ENCODE measurements around the gene BCAS3. TPM values are rescaled to one million over a fixed set of nuclear protein-coding genes. Genes with fewer than 3 reads are reported as not detected.

BCAS3 gene
- total RNA-seq, 2 donors from 2014 or later: 28.0 to 37.7 TPM

GRCh38 chr17:61335845-61336655, 658.4 kb downstream of the BCAS3 start:
- no peak for DNase-seq
- H3K27ac Mint-ChIP-seq: no peak overlapping the region
- H3K27ac ChIP-seq (ENCODE audit: low read depth, low read length): no peak overlapping the region
- no peaks in the 10 kb centered on the region for H3K36me3 ChIP-seq (ENCODE audit: control insufficient read depth, insufficient read depth, low read length)
- peaks cover 3% of the 10 kb centered on the region for H3K4me1 ChIP-seq (ENCODE audit: control insufficient read depth, insufficient read depth, low read length)
- no peak overlapping the region for H3K9ac ChIP-seq (ENCODE audit: extremely low read depth, low read length, poor library complexity, severe bottlenecking)
- peaks cover 17% of the 10 kb centered on the region for H3K4me1 Mint-ChIP-seq
- no peaks in the 10 kb centered on the region for H3K36me3 Mint-ChIP-seq (ENCODE audit: low read depth)
- H3K27me3 ChIP-seq (ENCODE audit: control insufficient read depth, insufficient read depth, low read length, poor library complexity, severe bottlenecking): no peaks in the 10 kb centered on the region
- H3K4me3 ChIP-seq (ENCODE audit: low read length): no peak overlapping the region
- no peak for TF ChIP-seq CTCF (conservative IDR thresholded peaks at IDR 0.05)
- no peaks in the 10 kb centered on the region for H3K9me3 Mint-ChIP-seq
- H3K27me3 Mint-ChIP-seq (ENCODE audit: insufficient read depth): peaks cover 40% of the 10 kb centered on the region
- no peaks in the 10 kb centered on the region for H3K9me3 ChIP-seq (ENCODE audit: control insufficient read depth, low read length)
- WGBS, 2 experiments (ENCODE audit: insufficient coverage in 1 of 2, insufficient read length in 1 of 2): 82 to 89% methylated on average over 9 to 16 of the region's 16 CpGs
- H3K4me3 Mint-ChIP-seq: no peak overlapping the region

- Mint-ChIP-seq H3K4me1 (peaks cover 17% of the 10 kb centered on the region), H3K4me3 (no peak overlapping the region), H3K36me3 (ENCODE audit: low read depth) (no peaks in the 10 kb centered on the region), H3K27ac (no peak overlapping the region), H3K9me3 (no peaks in the 10 kb centered on the region), H3K27me3 (ENCODE audit: insufficient read depth) (peaks cover 42% of the 10 kb centered on the region)
- WGBS, 2 experiments (ENCODE audit: insufficient coverage in 1 of 2, insufficient read length in 1 of 2): 78 to 83% methylated on average over 3 to 5 of the region's 6 CpGs
- Histone ChIP-seq H3K9me3 (ENCODE audit: control insufficient read depth, low read length) (no peaks in the 10 kb centered on the region), H3K27me3 (ENCODE audit: control insufficient read depth, insufficient read depth, low read length, poor library complexity, severe bottlenecking) (no peaks in the 10 kb centered on the region), H3K4me1 (ENCODE audit: control insufficient read depth, insufficient read depth, low read length) (peaks cover 3% of the 10 kb centered on the region), H3K9ac (ENCODE audit: extremely low read depth, low read length, poor library complexity, severe bottlenecking) (no peak overlapping the region), H3K36me3 (ENCODE audit: control insufficient read depth, insufficient read depth, low read length) (no peaks in the 10 kb centered on the region), H3K27ac (ENCODE audit: low read depth, low read length) (no peak overlapping the region), H3K4me3 (ENCODE audit: low read length) (no peak overlapping the region)
- DNase-seq: peak; percentile 75
- TF ChIP-seq CTCF (conservative IDR thresholded peaks at IDR 0.05): peak; percentile 30
These were observed 659.6 kb downstream of the BCAS3 start for GRCh38 chr17:61337290-61337689.

DNA sequence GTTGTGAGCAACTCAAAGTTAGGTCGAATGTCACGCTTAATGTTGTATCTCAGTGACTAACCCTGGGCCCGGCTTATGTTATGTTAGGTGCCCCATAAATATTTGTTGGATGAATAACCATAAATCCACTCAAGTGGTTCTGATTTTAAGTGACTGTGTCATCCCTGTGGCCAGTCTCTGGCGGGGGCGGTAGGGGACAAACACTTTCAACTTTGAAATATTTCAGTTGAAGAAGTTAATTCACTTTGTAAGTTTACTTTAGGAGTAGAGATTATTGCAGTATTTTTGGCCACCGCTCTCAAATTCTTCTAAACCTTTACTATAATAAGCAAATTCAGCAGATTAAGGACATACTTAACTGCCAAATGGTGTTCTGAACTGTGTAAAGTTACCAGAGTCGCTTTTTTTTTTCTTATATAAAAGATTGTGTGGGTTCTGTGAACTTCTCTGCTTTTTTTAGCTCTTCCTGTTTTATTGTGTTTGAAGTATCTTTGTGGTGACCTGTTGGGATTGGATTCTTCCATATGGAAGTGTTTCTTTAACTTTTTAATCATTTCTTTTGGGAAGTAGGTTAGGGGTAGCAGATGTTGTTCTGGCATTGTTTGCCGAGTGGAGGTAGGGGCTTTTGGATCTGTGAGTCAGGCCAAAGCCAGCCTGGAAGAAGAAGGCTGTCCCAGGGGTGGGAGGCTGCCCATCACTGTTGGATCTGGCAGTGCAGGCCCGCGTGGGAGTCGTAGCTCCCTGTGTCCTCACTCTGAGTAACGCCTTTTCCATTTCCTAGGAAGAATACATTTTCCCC, 660.5 kb downstream of the BCAS3 start:
- Mint-ChIP-seq H3K9me3 (no peaks in the 10 kb centered on the region), H3K27ac (no peak overlapping the region), H3K36me3 (ENCODE audit: low read depth) (no peaks in the 10 kb centered on the region), H3K27me3 (ENCODE audit: insufficient read depth) (peaks cover 41% of the 10 kb centered on the region), H3K4me1 (peaks cover 17% of the 10 kb centered on the region), H3K4me3 (no peak overlapping the region)
- no peak overlapping the region for H3K27ac ChIP-seq (ENCODE audit: low read depth, low read length)
- no peak for DNase-seq
- H3K4me1 ChIP-seq (ENCODE audit: control insufficient read depth, insufficient read depth, low read length): peaks cover 3% of the 10 kb centered on the region
- no peaks in the 10 kb centered on the region for H3K9me3 ChIP-seq (ENCODE audit: control insufficient read depth, low read length)
- H3K4me3 ChIP-seq (ENCODE audit: low read length): no peak overlapping the region
- WGBS, 2 experiments (ENCODE audit: insufficient coverage in 1 of 2, insufficient read length in 1 of 2): 83 to 94% methylated on average over 3 to 11 of the region's 12 CpGs
- no peaks in the 10 kb centered on the region for H3K27me3 ChIP-seq (ENCODE audit: control insufficient read depth, insufficient read depth, low read length, poor library complexity, severe bottlenecking)
- no peak overlapping the region for H3K9ac ChIP-seq (ENCODE audit: extremely low read depth, low read length, poor library complexity, severe bottlenecking)
- no peak for TF ChIP-seq CTCF (conservative IDR thresholded peaks at IDR 0.05)
- no peaks in the 10 kb centered on the region for H3K36me3 ChIP-seq (ENCODE audit: control insufficient read depth, insufficient read depth, low read length)
